Transverse colon (tissue), 4 donors: ENCODE measurements around the gene IPO5. TPM values are rescaled to one million over a fixed set of nuclear protein-coding genes. Genes with fewer than 3 reads are reported as not detected.
"Not testable (repeated sequence)": the region's sequence is repeated elsewhere in the genome, so short reads cannot be mapped to it uniquely, and the experiment has no call there.

Source experiments
- DNase-seq: peaks from one replicate; pipeline ENCODE4 v3.0.0-alpha.2; 2019
- H3K27ac ChIP-seq, 4 donors: fragments of 200-600 bp; sonication (generic); 2 replicates each; pipeline ENCODE4 v1.5.1; 2016 to 2018; ENCODE audit warnings: inconsistent platforms in 4 of 4
- H3K27me3 ChIP-seq: fragments of 200-600 bp; sonication (generic); 2 replicates; pipeline ENCODE4 v1.5.1; 2017; ENCODE audit warnings: inconsistent platforms
- H3K36me3 ChIP-seq, 4 donors: fragments of 200-600 bp; sonication (generic); 2 replicates each; pipeline ENCODE4 v1.5.1; 2017 to 2019; ENCODE audit warnings: inconsistent platforms in 4 of 4
- H3K4me1 ChIP-seq, 4 donors: fragments of 200-600 bp; sonication (generic); 2 replicates each; pipeline ENCODE4 v1.5.1; 2017 to 2020; ENCODE audit warnings: inconsistent platforms in 4 of 4
- H3K4me3 ChIP-seq, 4 donors: fragments of 200-600 bp; sonication (generic); 1 replicate in 1 of 4; 2 replicates in 3 of 4; pipeline versions ENCODE4 v1.5.1 to v1.6.1; 2017 to 2019; ENCODE audit warnings: inconsistent platforms in 4 of 4
- H3K9me3 ChIP-seq, 2 donors: fragments of 200-600 bp; sonication (generic); 2 replicates each; pipeline ENCODE4 v1.5.1; 2017 to 2019; ENCODE audit warnings: inconsistent platforms in 2 of 2
- CTCF ChIP-seq, 5 experiments: fragments of 200-600 bp in 3 of 5; fragments of 450-650 bp in 2 of 5; sonication (generic) in 3 of 5; IDR thresholded peaks; 1 replicate in 2 of 5; 2 replicates in 3 of 5; pipeline ENCODE4 v1.5.1; 2016 to 2017; ENCODE audit warnings: antibody characterized with exemption in 5 of 5, inconsistent platforms in 3 of 5, mild to moderate bottlenecking in 2 of 5, moderate library complexity in 1 of 5
- EP300 ChIP-seq: sonication (generic); formaldehyde crosslinking; IDR thresholded peaks from one replicate; pipeline ENCODE4 v1.6.1; 2017; ENCODE audit warnings: antibody characterized with exemption, low read depth
- POLR2A ChIP-seq: fragments of 450-650 bp; IDR thresholded peaks from one replicate; pipeline ENCODE4 v1.6.1; 2016; ENCODE audit warnings: antibody characterized with exemption, mild to moderate bottlenecking, moderate library complexity
- POLR2AphosphoS5 ChIP-seq, 3 donors: sonication (generic); formaldehyde crosslinking; IDR thresholded peaks; one replicate each; pipeline ENCODE4 v1.6.1; 2016; ENCODE audit warnings: antibody characterized with exemption in 3 of 3
- WGBS, 2 donors: methylation state at CpG; one replicate each; pipeline ENCODE4 v1.1.5; 2018; ENCODE audit warnings: low coverage in 1 of 2; 5-methylcytosine and 5-hydroxymethylcytosine counted together
- in situ Hi-C, 4 donors: fragments of 200-750 bp; cut with MboI; loops; one replicate each; pipeline versions ENCODE4 v1.15.0 to v1.15.1; 2017; ENCODE audit warnings: low sequenced_read_pairs in 3 of 4, low pct_ligation_motif_present in 1 of 4, low pct_unique_long_range_greater_than_20kb in 1 of 4
- intact Hi-C: fragments of 100-400 bp; cut with DNase I; formaldehyde crosslinking; loops from one replicate; pipeline ENCODE4 v1.15.1; 2023; ENCODE audit warnings: low total_unique reads
- total RNA-seq, 4 donors: library from RNA; depleted of rRNA; stranded (reverse); fragments of >200 nt; gene quantifications; one replicate each; pipeline ENCODE4 v1.1.0, GENCODE V29; 2016

IPO5 gene
- total RNA-seq, 4 donors from 2014 or later: 18.3 to 114 (median 51.9) TPM

- H3K9me3 ChIP-seq: no peaks in the 10 kb centered on the region
- H3K4me3 ChIP-seq: no peak overlapping the region
- 43 to 68% methylated on average over 1 to 10 of the region's 10 CpGs for WGBS, 2 donors
- no peaks in the 10 kb centered on the region for H3K27me3 ChIP-seq
- no peak overlapping the region for H3K27ac ChIP-seq
- TF ChIP-seq POLR2A (no peak), EP300 (no peak), CTCF (IDR thresholded peaks at IDR 0.05) (no peak), POLR2AphosphoS5 (IDR thresholded peaks at IDR 0.05) (no peak)
- in situ Hi-C loops: no loop called here
- intact Hi-C loops: no loop called here
- H3K36me3 ChIP-seq: no peaks in the 10 kb centered on the region
- no peak for DNase-seq
- H3K4me1 ChIP-seq: no peaks in the 10 kb centered on the region
Observed at GRCh38 chr13:98044301-98044700, 90.8 kb downstream of the IPO5 start.

GRCh38 chr13:98047785-98048184, 94.3 kb downstream of the IPO5 start:
- H3K27ac ChIP-seq, H3K9me3 ChIP-seq, intact Hi-C loops, in situ Hi-C loops, H3K36me3 ChIP-seq, H3K27me3 ChIP-seq, H3K4me1 ChIP-seq, DNase-seq, H3K4me3 ChIP-seq: not testable (repeated sequence)
- WGBS, 2 donors: 64 to 70% methylated on average over 4 to 12 of the region's 12 CpGs

GRCh38 chr13:98048265-98048664, 94.8 kb downstream of the IPO5 start:
- H3K4me3 ChIP-seq: no peak overlapping the region
- in situ Hi-C loops: no loop called here
- no peaks in the 10 kb centered on the region for H3K4me1 ChIP-seq
- H3K36me3 ChIP-seq: no peaks in the 10 kb centered on the region
- H3K27me3 ChIP-seq: no peaks in the 10 kb centered on the region
- intact Hi-C loops: no loop called here
- TF ChIP-seq POLR2A (no peak), EP300 (no peak), POLR2AphosphoS5 (IDR thresholded peaks at IDR 0.05) (no peak), CTCF (IDR thresholded peaks at IDR 0.05) (no peak)
- no peak overlapping the region for H3K27ac ChIP-seq
- H3K9me3 ChIP-seq: no peaks in the 10 kb centered on the region
- 59 to 76% methylated on average over 2 to 9 of the region's 9 CpGs for WGBS, 2 donors
- DNase-seq: no peak

- 42 to 55% methylated on average over 4 to 6 of the region's 6 CpGs for WGBS, 2 donors
- intact Hi-C loops: no loop called here
Observed at GRCh38 chr13:98050041-98050466, 96.6 kb downstream of the IPO5 start.

More at GRCh38 chr13:98050041-98050466, 96.6 kb downstream of the IPO5 start:
- Histone ChIP-seq H3K4me3 (no peak overlapping the region), H3K36me3 (no peaks in the 10 kb centered on the region), H3K27ac (no peak overlapping the region), H3K27me3 (peaks cover 7% of the 10 kb centered on the region), H3K9me3 (no peaks in the 10 kb centered on the region), H3K4me1 (no peaks in the 10 kb centered on the region)
- in situ Hi-C loops: no loop called here
- DNase-seq: no peak
- TF ChIP-seq EP300 (no peak), CTCF (IDR thresholded peaks at IDR 0.05) (no peak), POLR2AphosphoS5 (IDR thresholded peaks at IDR 0.05) (no peak), POLR2A (no peak)
